Activated B cell treated with CpG ODN at 0.5 μM for 24 hours (primary cell): ENCODE data around the gene PCYT1B. TPM values are rescaled to one million over a fixed set of nuclear protein-coding genes. Genes with fewer than 3 reads are reported as not detected.

Source experiments
- ATAC-seq: fragments of 200-7000 bp; cut with Tn5 transposase; one replicate; pipeline ENCODE4 v1.10.0; 2021; ENCODE audit warnings: low read depth, mild to moderate bottlenecking, moderate library complexity
- CTCF ChIA-PET: fragments of 350-600 bp; sonication (Branson Sonifier 250); formaldehyde crosslinking; loops from one replicate; lab custom pipeline; 2021; ENCODE audit warnings: antibody characterized with exemption; lab: Charles Lee
- POLR2A ChIA-PET: fragments of 350-600 bp; sonication (Branson Sonifier 250); formaldehyde crosslinking; loops from one replicate; lab custom pipeline; 2021; ENCODE audit warnings: antibody characterized with exemption; lab: Charles Lee
- DNase-seq: peaks from one replicate; pipeline ENCODE4 v3.0.0; 2022
- H3K27ac Mint-ChIP-seq: one replicate; pipeline ENCODE4 v1.8.0; 2020; ENCODE audit warnings: mixed read lengths
- H3K27me3 Mint-ChIP-seq: one replicate; pipeline ENCODE4 v1.8.0; 2021; ENCODE audit warnings: mixed read lengths
- H3K36me3 Mint-ChIP-seq: one replicate; pipeline ENCODE4 v1.8.0; 2021; ENCODE audit warnings: low read depth, mixed read lengths
- H3K4me1 Mint-ChIP-seq: one replicate; pipeline ENCODE4 v1.8.0; 2021; ENCODE audit warnings: mixed read lengths
- H3K4me3 Mint-ChIP-seq: one replicate; pipeline ENCODE4 v1.8.0; 2020; ENCODE audit warnings: mild to moderate bottlenecking, mixed read lengths
- H3K9me3 Mint-ChIP-seq: one replicate; pipeline ENCODE4 v1.8.0; 2020; ENCODE audit warnings: mixed read lengths
- intact Hi-C: fragments of 100-400 bp; cut with micrococcal nuclease; formaldehyde crosslinking; loops from one replicate; pipeline ENCODE4 v1.15.1; 2024
- total RNA-seq: library from RNA; stranded (reverse); gene quantifications from 2 replicates; pipeline ENCODE4 v1.2.3, GENCODE V29; 2022
- TF ChIP-seq, protein P1 (sequence below): fragments of 200-600 bp; IDR thresholded peaks from one replicate; pipeline ENCODE4 v1.8.0; 2022; ENCODE audit warnings: antibody characterized with exemption, mild to moderate bottlenecking

Gene PCYT1B
- total RNA-seq, 1 donor from 2014 or later = not detected

DNA sequence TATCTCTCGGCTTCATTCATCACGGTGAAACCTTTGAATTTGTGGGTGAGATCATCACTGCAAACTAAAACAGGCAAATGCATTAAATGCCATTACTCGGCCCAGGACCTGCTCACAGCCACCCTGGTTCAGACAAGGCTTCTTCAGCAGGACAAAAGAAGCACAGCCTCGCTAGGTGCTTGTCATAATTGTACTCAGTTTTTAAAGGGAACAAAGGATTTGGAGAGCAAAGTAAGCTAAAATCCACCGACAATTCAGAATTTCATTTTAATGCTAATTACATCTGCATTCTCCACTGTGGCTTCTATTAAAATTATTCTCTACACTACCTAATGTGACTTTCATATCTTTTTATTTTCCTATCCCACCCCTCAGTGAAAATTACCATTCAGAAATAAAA is 57.0 kb downstream of the PCYT1B start:
- no peak overlapping the region for H3K4me3 Mint-ChIP-seq
- CTCF ChIA-PET = no interaction called here

DNA sequence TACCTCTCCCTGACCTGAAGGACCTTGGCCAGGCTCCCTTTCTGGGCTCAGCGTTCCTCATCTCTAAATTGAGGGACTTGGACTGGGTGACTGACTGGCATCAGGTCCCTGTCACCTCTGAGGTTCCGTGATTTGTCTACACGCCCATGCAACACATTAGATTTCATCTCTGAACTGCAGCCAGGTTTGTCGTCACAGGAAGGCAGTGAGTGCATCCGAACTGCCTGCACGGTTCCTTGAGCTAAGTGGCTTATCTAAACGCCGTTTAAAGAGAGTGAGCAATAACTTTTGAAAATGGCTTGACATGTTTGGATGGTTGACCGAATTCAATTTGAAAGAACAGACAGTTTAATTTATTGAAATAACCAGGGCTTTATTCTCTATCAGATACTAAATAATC is 70.1 kb downstream of the PCYT1B start:
- no peak overlapping the region for H3K27ac Mint-ChIP-seq
- no peaks in the 10 kb centered on the region for H3K9me3 Mint-ChIP-seq
- TF ChIP-seq, protein P1, sequence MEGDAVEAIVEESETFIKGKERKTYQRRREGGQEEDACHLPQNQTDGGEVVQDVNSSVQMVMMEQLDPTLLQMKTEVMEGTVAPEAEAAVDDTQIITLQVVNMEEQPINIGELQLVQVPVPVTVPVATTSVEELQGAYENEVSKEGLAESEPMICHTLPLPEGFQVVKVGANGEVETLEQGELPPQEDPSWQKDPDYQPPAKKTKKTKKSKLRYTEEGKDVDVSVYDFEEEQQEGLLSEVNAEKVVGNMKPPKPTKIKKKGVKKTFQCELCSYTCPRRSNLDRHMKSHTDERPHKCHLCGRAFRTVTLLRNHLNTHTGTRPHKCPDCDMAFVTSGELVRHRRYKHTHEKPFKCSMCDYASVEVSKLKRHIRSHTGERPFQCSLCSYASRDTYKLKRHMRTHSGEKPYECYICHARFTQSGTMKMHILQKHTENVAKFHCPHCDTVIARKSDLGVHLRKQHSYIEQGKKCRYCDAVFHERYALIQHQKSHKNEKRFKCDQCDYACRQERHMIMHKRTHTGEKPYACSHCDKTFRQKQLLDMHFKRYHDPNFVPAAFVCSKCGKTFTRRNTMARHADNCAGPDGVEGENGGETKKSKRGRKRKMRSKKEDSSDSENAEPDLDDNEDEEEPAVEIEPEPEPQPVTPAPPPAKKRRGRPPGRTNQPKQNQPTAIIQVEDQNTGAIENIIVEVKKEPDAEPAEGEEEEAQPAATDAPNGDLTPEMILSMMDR = no peak
- H3K4me3 Mint-ChIP-seq = no peak overlapping the region
- H3K4me1 Mint-ChIP-seq = no peaks in the 10 kb centered on the region
- H3K27me3 Mint-ChIP-seq = no peaks in the 10 kb centered on the region
- DNase-seq (no peak), ATAC-seq (no peak)
- intact Hi-C loops = no loop called here
- no peaks in the 10 kb centered on the region for H3K36me3 Mint-ChIP-seq
- ChIA-PET POLR2A (no interaction called here), CTCF (no interaction called here)

More for the DNA sequence above, 57.0 kb downstream of the PCYT1B start:
- Mint-ChIP-seq H3K36me3 (no peaks in the 10 kb centered on the region), H3K27me3 (peaks cover under 1% of the 10 kb centered on the region), H3K4me1 (no peaks in the 10 kb centered on the region), H3K27ac (no peak overlapping the region), H3K9me3 (no peaks in the 10 kb centered on the region)
- intact Hi-C loops = no loop called here
- DNase-seq (no peak), ATAC-seq (no peak)
- TF ChIP-seq, protein P1 = no peak
- POLR2A ChIA-PET = no interaction called here

DNA sequence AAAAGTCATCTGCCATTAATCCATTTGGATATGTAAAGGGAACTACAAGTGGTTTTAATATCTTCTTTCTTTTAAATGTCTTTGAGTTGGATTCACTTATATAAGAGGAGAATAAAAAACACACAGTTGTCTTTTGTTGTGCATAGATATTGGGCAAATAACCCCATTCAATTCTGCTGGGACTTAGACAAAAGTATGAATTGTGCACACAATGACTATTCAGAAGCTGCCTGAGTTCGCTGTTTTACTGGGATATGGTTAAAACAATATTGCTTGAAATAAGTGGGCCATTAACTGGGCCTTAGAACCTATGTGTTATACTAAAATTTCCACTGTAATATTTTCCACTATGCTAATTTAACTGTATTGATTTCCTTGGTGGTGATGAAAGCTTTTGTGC is 71.7 kb downstream of the PCYT1B start:
- ChIA-PET POLR2A (no interaction called here), CTCF (no interaction called here)
- H3K4me3 Mint-ChIP-seq = no peak overlapping the region
- no peaks in the 10 kb centered on the region for H3K27me3 Mint-ChIP-seq
- DNase-seq (no peak), ATAC-seq (no peak)
- TF ChIP-seq, protein P1 = no peak
- H3K9me3 Mint-ChIP-seq = no peaks in the 10 kb centered on the region
- no peak overlapping the region for H3K27ac Mint-ChIP-seq
- intact Hi-C loops = no loop called here
- H3K36me3 Mint-ChIP-seq = no peaks in the 10 kb centered on the region
- no peaks in the 10 kb centered on the region for H3K4me1 Mint-ChIP-seq

DNA sequence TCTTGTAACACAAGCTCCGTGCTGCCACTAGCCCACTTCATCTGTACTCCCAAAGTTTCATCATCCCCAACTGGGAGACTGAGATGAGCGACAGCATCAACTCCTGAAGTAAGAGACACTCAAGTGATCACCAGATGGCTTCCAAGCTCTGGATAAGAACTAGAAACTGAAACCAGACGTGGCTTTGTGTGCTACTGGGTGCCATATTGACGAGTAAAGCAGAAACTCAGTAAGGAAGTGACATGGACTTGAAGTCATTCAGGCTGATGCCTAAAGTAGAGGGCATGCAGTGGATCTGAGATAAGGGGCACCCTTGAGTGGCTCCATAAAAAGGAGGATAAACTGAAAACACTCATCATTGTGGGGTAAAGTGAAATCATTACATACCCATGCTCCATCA is 72.4 kb downstream of the PCYT1B start:
- ATAC-seq = no peak
- Mint-ChIP-seq H3K9me3 (no peaks in the 10 kb centered on the region), H3K27me3 (no peaks in the 10 kb centered on the region), H3K27ac (no peak overlapping the region), H3K4me3 (no peak overlapping the region), H3K4me1 (no peaks in the 10 kb centered on the region), H3K36me3 (no peaks in the 10 kb centered on the region)
- CTCF ChIA-PET = no interaction called here
- no peak for DNase-seq
- POLR2A ChIA-PET = no interaction called here
- intact Hi-C loops = no loop called here
- TF ChIP-seq, protein P1 = no peak

DNA sequence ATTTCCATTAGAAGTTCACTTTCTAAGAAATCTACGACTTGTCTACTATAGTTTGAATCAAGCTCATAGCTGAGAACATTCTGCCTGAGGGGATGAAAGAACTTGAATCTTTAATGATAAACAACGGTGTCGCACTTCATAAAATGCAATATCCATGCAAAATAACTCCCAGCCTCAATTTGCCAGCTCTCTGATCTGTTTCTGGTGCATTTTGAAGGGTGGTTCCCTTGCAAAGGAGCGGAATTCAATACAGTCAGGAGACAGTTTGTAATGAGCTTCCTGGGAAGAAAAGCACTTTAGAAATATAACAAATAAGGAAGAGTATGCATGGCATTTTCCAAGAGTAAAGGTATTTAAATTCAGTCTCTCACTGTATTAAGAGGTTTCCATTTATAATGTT is 80.0 kb downstream of the PCYT1B start:
- no peak overlapping the region for H3K4me3 Mint-ChIP-seq
- intact Hi-C loops = no loop called here
- no peaks in the 10 kb centered on the region for H3K27me3 Mint-ChIP-seq
- H3K27ac Mint-ChIP-seq = no peak overlapping the region
- TF ChIP-seq, protein P1 = no peak
- CTCF ChIA-PET = no interaction called here
- no peaks in the 10 kb centered on the region for H3K9me3 Mint-ChIP-seq
- POLR2A ChIA-PET = no interaction called here
- ATAC-seq (no peak), DNase-seq (no peak)
- H3K4me1 Mint-ChIP-seq = no peaks in the 10 kb centered on the region
- H3K36me3 Mint-ChIP-seq = no peaks in the 10 kb centered on the region
